ENCODE data around the gene RDH5.

Gene RDH5

DNA sequence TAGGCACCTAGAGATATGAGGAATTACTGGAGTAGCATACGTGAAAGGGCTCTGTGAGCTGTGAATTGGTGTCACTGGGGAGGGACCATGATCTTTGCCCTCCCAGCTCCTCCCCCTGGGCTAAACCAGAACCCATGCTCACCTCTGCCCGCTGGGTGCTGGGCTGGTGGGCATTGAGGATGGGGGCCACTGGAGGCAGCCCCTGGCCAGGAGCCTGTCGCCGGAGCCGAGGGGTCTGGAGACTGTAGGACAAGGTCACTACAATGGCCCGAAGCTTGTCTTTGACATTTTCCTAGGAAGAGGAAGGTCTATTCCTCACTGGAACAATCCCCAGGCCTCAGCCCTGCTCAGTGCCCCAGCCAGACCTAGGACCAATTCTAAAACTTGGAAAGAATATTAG, 24.1 kb upstream of the RDH5 start:
- no peak for DNase-seq

DNA sequence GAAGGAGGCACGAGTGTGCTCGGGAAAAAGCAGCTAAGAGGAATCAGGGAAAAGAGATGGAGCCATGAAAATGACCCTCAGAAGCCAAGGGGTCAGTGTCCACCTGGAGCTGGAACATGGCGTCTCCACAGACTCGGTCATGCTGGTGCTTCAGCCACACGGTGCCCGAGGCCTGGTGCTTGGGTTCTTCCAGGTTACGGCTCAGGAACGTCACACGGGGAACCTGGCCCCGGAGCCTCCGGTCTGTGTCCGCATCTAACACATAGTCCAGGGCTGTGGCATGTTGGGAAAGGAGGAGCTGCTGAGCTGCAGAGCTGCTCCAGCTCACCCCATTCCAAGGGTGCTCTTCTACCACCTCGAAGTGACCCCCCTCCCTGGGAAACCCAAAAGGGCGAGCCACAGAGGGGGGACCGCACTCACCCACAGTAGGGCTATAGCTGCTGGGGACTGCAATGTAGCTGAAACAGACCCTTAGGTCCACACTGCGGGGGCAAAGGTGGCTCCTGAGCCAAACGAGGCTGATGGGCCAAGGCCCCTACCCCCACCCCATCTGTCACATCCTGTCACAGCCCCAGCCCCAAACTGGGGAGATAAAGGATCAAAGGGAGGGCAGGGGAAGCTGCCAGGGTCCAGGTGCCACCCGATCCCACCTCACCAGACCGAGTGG, 23.3 kb upstream of the RDH5 start:
- DNase-seq: no peak

DNA sequence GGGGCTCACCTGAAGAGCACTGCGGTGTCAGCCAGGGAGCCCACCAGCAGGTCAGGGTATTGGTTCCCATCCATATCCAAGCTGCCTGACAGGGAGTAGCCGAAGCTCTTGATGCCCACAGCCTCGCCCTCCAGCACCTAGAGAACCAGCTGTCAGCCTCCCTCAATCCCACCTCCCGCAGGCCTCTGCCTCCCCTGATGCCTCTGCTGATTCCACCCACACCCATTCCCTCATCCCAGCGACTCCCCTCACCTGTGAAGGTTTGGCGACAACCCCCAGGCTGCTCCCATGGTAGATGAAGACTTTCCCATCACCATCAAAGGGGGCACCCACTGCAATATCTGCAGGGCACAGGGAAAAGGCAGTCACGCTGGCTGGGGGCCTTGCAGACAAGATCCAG, 22.5 kb upstream of the RDH5 start:
- no peak for DNase-seq

- no peak for DNase-seq
Measured at GRCh38 chr12:55698241-55698955, 21.8 kb upstream of the RDH5 start.

DNA sequence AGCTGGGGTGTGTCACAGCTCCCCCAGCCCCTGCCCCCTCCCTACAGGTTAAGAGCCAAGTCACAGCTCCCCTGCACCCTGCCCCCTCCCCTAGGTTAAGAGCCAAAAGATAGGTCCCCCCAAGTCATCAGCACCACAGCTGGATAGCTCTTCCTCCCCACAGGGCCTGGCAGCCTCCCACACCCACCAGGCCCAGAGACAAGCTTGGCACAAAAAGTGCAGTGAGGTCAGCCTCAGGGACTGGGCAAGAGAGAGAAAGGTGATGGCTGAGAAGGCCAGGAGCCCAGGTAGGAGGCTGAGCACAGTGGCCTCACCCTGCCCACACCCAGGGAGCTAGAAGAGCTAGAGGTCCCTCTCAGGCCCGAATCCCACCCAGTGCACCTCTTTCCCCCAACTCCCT, 21.2 kb upstream of the RDH5 start:
- DNase-seq: no peak

DNA sequence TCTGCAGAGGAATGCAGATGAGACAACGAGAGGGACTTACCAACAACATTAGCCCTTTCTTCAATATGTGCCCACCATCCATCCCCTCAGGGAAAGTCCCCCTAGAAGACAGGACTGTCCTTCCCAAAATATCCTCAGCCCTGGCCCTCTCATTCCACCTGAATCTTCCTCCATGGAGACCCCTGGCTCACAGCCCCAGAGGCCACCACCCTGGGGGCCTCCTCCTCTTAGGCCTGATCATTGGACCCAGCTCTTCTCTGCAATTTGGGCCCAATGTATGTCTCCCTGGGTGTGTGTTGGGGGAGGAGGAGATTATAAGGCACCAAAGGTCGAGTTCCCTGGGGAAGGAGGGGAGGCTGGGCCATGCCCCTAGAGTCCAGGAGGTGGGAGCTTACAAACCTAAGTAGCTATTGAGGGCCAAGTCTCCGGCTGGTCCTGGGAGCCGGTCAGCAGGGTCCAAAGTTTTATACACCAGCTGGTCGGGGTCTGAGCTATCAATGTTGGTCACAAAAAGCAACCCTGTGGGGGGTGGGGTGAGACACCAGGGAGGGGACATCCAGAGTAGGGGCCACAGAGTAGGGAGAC, 20.6 kb upstream of the RDH5 start:
- DNase-seq: no peak

- no peak for DNase-seq
Measured at GRCh38 chr12:55700255-55701018, 19.8 kb upstream of the RDH5 start.

- DNase-seq: no peak
Measured at GRCh38 chr12:55702861-55703260, 17.3 kb upstream of the RDH5 start.

DNA sequence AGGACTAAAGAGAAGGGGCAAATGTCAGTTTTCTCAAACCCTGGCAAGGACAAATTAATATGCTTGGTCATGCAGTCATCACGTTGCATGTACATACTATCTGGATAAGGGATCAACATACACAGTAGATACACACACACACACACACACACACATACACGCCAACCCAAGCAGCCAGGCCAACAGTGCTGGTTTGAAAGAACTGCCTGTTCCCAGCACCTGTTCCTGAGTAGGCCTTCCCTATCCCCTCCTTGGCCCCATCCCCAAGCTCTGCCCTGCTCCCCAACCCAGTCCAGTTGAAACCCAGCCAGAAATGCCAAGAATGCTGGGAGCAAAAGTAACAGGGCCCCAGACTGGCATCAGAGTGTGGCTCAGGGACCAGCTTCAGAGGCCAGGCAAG, 16.9 kb upstream of the RDH5 start:
- no peak for DNase-seq

DNA sequence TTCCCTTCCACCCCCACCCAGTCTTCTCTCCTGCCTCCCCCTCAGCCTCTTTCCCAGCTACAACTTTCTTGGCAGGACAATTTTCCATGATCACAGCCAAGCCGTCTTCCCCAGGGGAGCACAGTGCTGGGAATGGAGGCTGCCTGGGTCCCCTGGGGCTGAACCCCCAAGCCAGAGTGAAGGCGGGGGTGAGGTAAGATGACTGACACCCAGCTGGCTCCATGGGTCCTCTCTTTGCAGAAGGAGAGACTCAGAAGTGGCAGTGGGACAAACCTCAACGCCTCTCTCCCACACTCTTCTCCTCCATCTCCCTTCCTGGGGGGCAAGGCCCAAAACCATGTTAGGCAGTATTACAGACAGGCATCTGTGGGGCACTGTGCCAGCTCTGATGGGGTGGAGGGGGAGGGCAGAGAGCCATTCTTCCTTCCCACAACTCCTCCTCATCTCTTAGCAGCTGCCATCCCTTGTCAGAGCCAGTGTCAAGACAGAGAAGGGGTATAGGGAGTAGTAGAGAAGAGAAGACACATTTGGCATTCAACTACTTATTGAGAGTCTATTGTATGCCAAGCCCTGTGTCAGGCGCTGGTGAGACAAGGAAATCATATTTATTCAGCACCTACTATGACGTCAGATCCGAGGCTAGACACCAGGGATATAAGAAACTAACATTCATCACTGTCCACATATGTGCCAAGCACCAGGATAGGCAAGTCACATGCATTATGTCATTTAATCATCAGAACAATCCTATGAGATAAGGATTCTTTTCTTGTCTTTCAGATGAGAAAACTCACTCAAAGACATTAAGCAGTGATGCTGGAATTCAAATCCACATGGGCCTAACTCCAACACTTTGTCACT, 16.1 kb upstream of the RDH5 start:
- DNase-seq: no peak

DNA sequence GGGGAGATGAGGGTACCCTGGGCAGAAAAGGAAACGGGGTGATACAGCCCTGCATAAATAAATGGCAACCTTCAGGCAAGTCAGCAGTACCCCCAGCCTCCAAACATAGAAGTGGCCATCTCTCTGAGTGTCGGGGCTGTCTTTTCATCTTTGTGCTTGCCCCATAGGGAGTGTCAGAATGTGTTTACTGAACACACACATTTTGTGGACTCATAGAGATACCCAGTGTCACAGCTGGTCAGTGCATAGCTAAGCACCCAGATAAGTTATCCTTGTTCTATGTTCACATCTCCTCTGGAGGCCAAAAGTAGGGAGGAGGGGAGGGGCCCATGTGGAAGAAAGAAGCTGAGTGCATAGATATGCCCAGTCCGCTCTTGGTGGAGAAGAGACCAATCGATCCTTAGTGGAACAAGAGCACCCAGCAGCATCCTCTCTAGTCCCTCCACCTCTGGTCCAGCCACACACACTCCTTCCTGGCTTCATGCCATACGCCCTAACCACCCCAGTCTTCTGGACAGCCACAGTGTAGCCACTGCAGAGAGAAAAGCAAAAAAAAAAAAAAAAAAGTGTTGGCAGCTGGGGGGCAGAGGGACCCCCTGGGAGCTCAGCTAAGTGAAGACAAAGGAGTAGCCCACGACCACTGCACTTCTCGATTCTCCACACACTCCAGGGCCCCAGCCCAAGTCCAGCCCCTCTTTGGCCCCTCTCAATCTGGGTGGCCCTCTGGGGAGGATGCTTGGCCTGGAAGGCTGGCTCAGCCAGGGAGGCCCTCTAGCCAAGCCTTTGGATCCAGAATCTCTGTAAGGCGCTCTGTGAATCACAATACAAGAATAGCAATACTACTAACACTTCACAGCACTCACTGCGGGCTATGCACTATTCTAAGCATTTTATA, 15.1 kb upstream of the RDH5 start:
- no peak for DNase-seq

DNA sequence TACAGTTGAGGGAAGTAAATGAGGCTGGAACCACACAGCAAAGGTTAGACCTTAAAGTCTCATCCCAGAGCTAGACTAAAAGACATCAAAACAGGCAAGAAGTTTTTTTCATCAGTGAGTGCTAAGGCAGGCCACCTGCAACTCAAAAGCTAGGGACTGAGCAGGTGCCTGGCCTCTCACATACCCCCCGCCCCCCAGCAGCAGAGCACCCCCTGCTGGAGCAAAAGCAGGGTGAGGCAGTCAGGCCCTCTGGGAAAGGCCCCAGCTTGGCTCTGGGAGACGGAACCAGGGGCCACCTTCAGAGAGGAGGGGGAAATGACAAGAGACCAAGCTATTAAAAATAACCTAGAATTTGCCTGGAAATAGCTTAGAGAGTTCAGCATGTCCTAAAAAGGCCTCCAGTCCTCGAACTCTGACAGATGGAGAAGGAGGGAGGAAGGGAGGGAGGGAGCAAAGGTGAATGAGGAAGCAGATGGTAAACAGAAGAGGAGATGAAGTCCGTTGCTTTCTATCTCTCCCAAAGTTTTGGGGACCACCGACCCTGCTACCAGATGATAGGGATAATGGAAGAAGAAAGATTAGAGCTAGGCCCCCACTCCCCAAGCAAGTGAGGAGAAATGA, 14.3 kb upstream of the RDH5 start:
- no peak for DNase-seq

DNA sequence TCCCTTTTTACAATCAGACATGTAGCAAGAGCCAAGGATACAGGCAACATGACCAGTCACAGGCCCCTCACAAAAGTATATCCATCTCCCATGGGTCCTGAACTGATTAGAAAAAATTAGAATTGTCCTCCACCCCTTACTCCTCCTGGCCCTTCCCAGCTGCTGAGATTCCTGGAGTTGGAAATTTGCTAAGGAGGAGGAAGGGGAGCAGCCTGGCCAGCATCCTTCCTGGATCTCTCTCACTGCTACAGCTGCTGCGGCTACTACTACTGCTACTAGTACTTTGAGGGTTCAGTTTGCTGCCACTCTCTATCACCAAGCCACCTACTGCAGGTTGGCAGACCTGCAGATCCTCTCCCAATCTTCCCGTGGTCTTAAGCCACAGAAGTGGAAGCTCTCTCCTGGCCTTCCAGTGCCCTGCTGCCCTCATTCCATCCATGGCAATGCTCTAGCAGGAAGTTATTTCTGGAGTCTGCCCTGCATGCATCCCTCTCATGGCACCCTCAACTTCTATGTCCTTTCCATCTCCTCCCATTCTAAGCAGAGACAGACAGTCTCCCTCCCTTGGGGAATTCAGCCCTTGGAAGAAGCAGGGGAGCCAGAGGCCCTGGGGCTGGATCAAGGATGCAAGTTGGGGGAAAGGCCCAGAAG, 13.5 kb upstream of the RDH5 start:
- DNase-seq: no peak

DNA sequence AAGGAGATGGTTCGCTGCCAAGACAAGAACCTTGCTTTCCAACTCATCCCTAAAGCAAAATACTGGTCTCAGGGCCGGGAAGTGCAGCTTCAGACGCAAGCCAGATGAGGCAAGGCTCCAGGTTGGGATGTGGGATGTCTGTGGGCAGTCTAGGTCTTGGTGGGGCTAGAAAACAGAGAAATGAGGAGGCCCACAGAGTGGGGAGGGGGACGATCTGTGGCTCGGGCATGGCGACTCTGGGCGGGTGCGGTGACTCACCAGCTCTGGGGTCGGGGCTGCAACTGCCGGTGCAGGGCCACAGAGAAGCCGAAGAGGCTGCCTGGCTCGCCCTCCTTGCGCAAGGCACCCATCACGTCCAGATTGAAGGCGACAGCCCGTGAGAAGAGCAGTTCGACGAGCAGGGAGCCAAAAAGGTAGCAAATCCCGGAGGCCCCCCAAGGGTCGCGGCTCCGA, 12.9 kb upstream of the RDH5 start:
- DNase-seq: no peak

- peak; percentile 32 to 55 (median 42) for DNase-seq
Measured at GRCh38 chr12:55707841-55708694, 12.1 kb upstream of the RDH5 start, which contains the start of gene ITGA7. Gene ITGA7, minus strand, starts transcription at chr12:55707904. Its CDS starts 222 bp downstream, at chr12:55707682.

DNA sequence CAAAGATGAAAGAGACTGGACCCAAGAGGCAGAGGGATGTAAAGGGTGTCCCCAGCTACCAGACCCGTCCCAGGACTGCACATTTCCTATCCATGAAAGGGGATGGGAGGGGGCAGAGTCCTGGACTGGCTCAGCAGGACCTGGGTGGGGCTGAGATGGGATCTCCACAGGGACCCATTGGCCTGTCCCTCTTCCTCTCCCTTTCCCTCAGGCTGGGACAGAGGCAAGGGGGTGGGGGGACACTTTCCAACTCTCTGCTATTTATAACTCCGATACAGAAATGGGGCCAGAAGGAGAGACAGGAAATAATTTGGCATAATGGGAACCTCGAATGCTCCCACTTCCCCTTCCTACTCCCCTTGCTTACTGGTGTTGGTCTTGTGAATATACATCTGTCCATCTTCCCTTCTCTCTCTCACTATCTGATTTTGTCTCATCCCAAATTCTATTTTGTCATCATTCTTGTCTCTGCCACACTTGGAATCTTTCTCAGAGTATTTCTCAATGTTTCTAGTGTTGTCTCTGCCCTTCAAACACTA, 11.4 kb upstream of the RDH5 start:
- no peak for DNase-seq

DNA sequence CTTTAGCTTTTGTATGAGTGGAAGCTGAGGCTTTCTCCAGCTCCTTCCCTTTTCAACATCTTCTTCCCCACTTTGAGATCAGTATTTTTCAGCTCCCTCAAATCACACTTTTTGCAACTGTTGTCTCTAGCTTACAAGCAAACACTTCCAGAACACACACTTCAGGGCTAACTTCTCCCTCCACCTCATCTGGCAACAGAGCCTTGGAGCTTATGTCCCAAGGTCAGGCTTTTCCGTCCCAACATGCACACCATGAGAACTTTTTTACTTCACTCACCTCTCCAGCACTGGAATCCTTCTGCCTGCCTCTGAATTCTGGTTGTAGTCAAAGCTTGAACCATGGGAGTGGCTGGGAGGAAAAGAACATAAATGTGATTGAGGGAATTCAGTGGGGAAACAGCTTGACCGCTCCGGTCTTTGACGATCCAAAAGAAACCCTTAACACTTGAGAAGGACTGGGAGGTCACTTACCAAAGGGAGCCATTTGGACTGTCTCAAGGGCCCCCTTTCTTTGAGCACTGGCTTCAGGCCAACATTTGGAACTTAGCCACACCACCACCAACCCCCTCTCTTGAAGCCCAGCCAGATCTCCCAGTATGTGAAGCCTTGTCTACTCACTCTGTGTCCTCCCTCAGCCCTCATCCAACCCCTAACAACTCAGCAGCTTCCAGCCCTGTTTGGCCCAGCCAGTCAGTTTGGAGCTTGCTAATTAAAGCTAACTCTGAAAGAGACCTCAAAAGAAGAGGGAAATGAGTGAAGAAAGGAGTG, 8.2 kb upstream of the RDH5 start:
- no peak for DNase-seq

All from T-helper 2 cell (primary cell).